Mesendoderm (in vitro differentiated cells): ENCODE measurements around the gene PLS3.
A peak's percentile ranks its signal among the peaks of the same experiment; 100 is the strongest.

Experiments used
- DNase-seq: peaks from one replicate; pipeline ENCODE4 v3.0.0; 2013
- H2AK5ac ChIP-seq: 2 replicates; pipeline ENCODE4 v1.6.1; 2013; ENCODE audit warnings: low read length, inconsistent platforms
- H2BK120ac ChIP-seq: 2 replicates; pipeline ENCODE4 v1.6.1; 2013; ENCODE audit warnings: low read depth, mild to moderate bottlenecking, low read length, moderate library complexity, mixed read lengths
- H2BK15ac ChIP-seq: replicated peaks from 2 replicates; pipeline ENCODE4 v1.6.1; 2013; ENCODE audit warnings: low read depth, mild to moderate bottlenecking, moderate library complexity
- H2BK5ac ChIP-seq: 2 replicates; pipeline ENCODE4 v1.6.1; 2013; ENCODE audit warnings: low read length, inconsistent platforms
- H3K18ac ChIP-seq: 2 replicates; pipeline ENCODE4 v1.6.1; 2013; ENCODE audit warnings: mild to moderate bottlenecking, low read length, mixed read lengths
- H3K23ac ChIP-seq: one replicate; pipeline ENCODE4 v1.6.1; 2013; ENCODE audit warnings: low read length
- H3K27ac ChIP-seq: 2 replicates; pipeline ENCODE4 v1.5.1; 2013; ENCODE audit warnings: low read depth, mild to moderate bottlenecking, inconsistent platforms, low read length, moderate library complexity
- H3K27me3 ChIP-seq: 2 replicates; pipeline ENCODE4 v1.6.1; 2013; ENCODE audit warnings: low read length, control low read depth, mild to moderate bottlenecking, inconsistent platforms; ENCODE audit not compliant: insufficient read depth, poor library complexity
- H3K36me3 ChIP-seq: 2 replicates; pipeline ENCODE4 v1.6.1; 2013; ENCODE audit warnings: low read length, inconsistent platforms; ENCODE audit not compliant: control insufficient read depth, insufficient read depth
- H3K4ac ChIP-seq: one replicate; pipeline ENCODE4 v1.6.1; 2013; ENCODE audit warnings: low read depth, mild to moderate bottlenecking, low read length, moderate library complexity
- H3K4me1 ChIP-seq: 2 replicates; pipeline ENCODE4 v1.6.1; 2013; ENCODE audit warnings: low read depth, low read length, inconsistent platforms; ENCODE audit not compliant: control insufficient read depth
- H3K4me2 ChIP-seq: 2 replicates; pipeline ENCODE4 v1.6.1; 2013; ENCODE audit warnings: low read length
- H3K4me3 ChIP-seq: 2 replicates; pipeline ENCODE4 v1.5.1; 2013; ENCODE audit warnings: mild to moderate bottlenecking, low read length
- H3K56ac ChIP-seq: one replicate; pipeline ENCODE4 v1.6.1; 2013; ENCODE audit warnings: low read length
- H3K79me1 ChIP-seq: 2 replicates; pipeline ENCODE4 v1.6.1; 2013; ENCODE audit warnings: low read length, inconsistent platforms
- H3K79me2 ChIP-seq: 2 replicates; pipeline ENCODE4 v1.6.1; 2013; ENCODE audit warnings: mild to moderate bottlenecking, low read length; ENCODE audit not compliant: control insufficient read depth, insufficient read depth
- H3K9ac ChIP-seq: 2 replicates; pipeline ENCODE4 v1.6.1; 2013; ENCODE audit warnings: low read length, inconsistent platforms
- H4K5ac ChIP-seq: one replicate; pipeline ENCODE4 v1.6.1; 2013; ENCODE audit warnings: low read length
- H4K8ac ChIP-seq: one replicate; pipeline ENCODE4 v1.6.1; 2013; ENCODE audit warnings: low read depth, mild to moderate bottlenecking, control low read depth, low read length, moderate library complexity
- WGBS: extraction: QIAGEN DNeasy Blood & Tissue Kit; methylation state at CpG from one replicate; pipeline ENCODE4 v1.1.7; 2013; ENCODE audit warnings: low lambda C conversion rate, missing lambda C conversion rate; ENCODE audit not compliant: insufficient coverage; ENCODE audit errors: extremely low coverage; 5-methylcytosine and 5-hydroxymethylcytosine counted together

PLS3 gene

DNA sequence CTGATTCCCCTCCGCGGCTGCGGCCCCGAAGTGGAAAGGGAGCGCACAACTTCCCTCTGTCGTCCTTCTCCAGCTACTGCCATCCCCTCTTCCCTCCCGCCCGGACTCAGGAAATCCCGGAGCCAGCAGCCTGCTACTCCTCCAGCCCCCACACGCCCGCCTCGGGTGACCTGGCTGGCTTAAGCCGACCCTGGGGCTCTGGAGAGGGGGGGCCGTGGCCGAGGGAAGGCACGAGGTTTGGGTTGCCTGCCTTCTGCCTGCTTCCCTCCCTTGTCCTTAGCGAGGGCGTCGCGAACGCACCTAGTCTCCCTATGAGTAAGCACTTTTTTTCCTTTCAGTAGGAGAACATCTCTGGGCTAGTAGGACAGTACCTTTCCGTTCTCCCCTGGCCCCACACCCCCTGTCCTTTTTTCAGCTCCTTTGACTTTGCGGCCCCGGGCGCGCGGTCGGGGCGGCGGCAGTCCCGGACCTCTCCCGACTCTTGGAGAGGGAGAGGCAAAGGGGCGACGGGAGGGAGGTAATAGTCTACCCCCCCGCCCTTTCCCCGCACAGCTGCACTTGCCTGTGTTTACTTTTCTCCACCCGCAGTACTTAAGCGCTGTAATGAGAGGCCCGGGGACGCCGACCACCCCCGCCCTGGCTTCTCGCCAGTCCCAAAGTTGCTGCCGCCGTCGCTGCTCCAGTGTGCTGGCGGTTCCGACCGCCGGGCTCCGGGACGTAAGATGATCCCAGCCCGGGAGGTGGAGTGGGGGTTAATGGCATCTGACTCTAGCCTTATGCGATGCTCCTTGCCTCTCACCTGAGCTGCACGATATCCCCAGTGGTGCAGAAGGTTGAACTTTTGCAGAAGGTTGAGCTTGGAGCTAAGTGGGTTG lies 868 bp downstream of the PLS3 start:
- H4K5ac ChIP-seq = no peak overlapping the region
- no peaks in the 10 kb centered on the region for H3K4me1 ChIP-seq
- no peaks in the 10 kb centered on the region for H3K36me3 ChIP-seq
- H3K79me2 ChIP-seq = peaks cover 20% of the 10 kb centered on the region
- no CpG with 5 or more reads among the region's 55 CpGs for WGBS
- H3K27ac ChIP-seq = peak overlapping the region; percentile 90
- H3K4ac ChIP-seq = peak overlapping the region; percentile 73
- no peak overlapping the region for H2AK5ac ChIP-seq
- DNase-seq = peak; percentile 69
- peak overlapping the region; percentile 62 for H3K4me2 ChIP-seq
- no peak overlapping the region for H2BK120ac ChIP-seq
- H3K56ac ChIP-seq = peak overlapping the region; percentile 81
- H3K4me3 ChIP-seq = peak overlapping the region; percentile 85
- no peak overlapping the region for H2BK15ac ChIP-seq
- no peaks in the 10 kb centered on the region for H3K79me1 ChIP-seq
- no peak overlapping the region for H2BK5ac ChIP-seq
- no peaks in the 10 kb centered on the region for H3K27me3 ChIP-seq
- H3K18ac ChIP-seq = peak overlapping the region; percentile 72
- no peak overlapping the region for H3K23ac ChIP-seq
- no peak overlapping the region for H4K8ac ChIP-seq
- H3K9ac ChIP-seq = peak overlapping the region; percentile 77

DNA sequence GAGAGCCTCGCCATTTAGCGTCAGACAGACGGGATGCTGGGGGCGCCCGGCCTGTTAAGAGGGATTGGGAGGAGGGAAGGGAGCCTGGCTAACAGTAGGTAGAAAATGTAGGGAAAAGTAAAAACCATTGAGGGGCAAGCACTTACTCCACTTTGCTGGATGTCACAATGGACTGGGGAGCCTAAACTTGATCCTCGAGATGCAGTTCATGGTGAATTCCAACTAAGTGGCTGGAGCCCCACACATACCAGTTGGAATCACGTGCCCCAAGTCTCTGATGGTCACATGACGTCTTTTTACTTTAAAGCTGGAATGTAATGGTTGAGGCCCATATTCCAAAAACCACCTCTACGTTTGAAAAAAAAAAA lies 1.5 kb downstream of the PLS3 start:
- Histone ChIP-seq H2BK120ac (no peak overlapping the region), H3K4ac (no peak overlapping the region), H3K4me1 (no peaks in the 10 kb centered on the region), H3K79me1 (no peaks in the 10 kb centered on the region), H3K4me2 (peak overlapping the region; percentile 62), H3K23ac (no peak overlapping the region), H4K8ac (no peak overlapping the region), H3K18ac (no peak overlapping the region), H2BK15ac (no peak overlapping the region), H3K56ac (peak overlapping the region; percentile 81), H2BK5ac (no peak overlapping the region), H3K27ac (no peak overlapping the region), H3K9ac (peak overlapping the region; percentile 77), H2AK5ac (no peak overlapping the region), H3K36me3 (no peaks in the 10 kb centered on the region), H3K79me2 (peaks cover 26% of the 10 kb centered on the region), H3K27me3 (no peaks in the 10 kb centered on the region), H3K4me3 (peak overlapping the region; percentile 85), H4K5ac (no peak overlapping the region)
- peak; percentile 59 for DNase-seq
- WGBS = no CpG with 5 or more reads among the region's 9 CpGs

GRCh38 chrX:115563633-115564162 lies 2.7 kb downstream of the PLS3 start:
- Histone ChIP-seq H3K79me1 (no peaks in the 10 kb centered on the region), H3K4me1 (no peaks in the 10 kb centered on the region), H3K79me2 (peaks cover 27% of the 10 kb centered on the region), H3K56ac (no peak overlapping the region), H3K9ac (no peak overlapping the region), H3K4me2 (no peak overlapping the region), H2BK15ac (no peak overlapping the region), H3K23ac (no peak overlapping the region), H4K8ac (no peak overlapping the region), H2AK5ac (no peak overlapping the region), H3K18ac (no peak overlapping the region), H3K27me3 (no peaks in the 10 kb centered on the region), H2BK120ac (no peak overlapping the region), H3K27ac (no peak overlapping the region), H3K4ac (no peak overlapping the region), H3K36me3 (no peaks in the 10 kb centered on the region), H4K5ac (no peak overlapping the region), H3K4me3 (no peak overlapping the region), H2BK5ac (no peak overlapping the region)
- DNase-seq = no peak
- no CpG with 5 or more reads among the region's 4 CpGs for whole genome bisulfite sequencing

DNA sequence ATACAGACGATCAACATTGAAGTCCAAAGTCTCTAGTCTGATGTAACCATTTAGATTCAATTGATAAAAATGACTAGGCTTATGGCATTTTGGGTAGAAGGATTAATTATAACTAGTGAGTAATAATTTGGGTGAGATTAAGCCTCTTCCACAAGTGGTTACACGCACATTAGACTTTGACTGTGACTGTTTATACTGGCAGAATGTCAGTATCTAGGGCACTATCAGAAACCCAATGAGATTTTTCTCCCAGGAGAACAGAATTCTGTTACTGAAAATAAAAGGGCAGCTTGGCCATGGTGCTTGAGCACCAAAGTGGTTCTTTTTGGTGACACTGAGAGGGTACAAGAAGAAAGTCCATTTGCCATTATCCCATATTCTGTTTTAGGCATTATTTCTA lies 3.3 kb downstream of the PLS3 start:
- H3K79me1 ChIP-seq = no peaks in the 10 kb centered on the region
- H2BK15ac ChIP-seq = no peak overlapping the region
- H3K18ac ChIP-seq = no peak overlapping the region
- no peak overlapping the region for H3K4me2 ChIP-seq
- no peak overlapping the region for H2AK5ac ChIP-seq
- H3K79me2 ChIP-seq = peaks cover 27% of the 10 kb centered on the region
- no peaks in the 10 kb centered on the region for H3K36me3 ChIP-seq
- H3K56ac ChIP-seq = no peak overlapping the region
- H3K23ac ChIP-seq = no peak overlapping the region
- H3K27me3 ChIP-seq = no peaks in the 10 kb centered on the region
- no peak for DNase-seq
- H4K8ac ChIP-seq = no peak overlapping the region
- no peak overlapping the region for H2BK120ac ChIP-seq
- no peak overlapping the region for H3K9ac ChIP-seq
- no peak overlapping the region for H3K27ac ChIP-seq
- no peak overlapping the region for H3K4ac ChIP-seq
- H3K4me1 ChIP-seq = no peaks in the 10 kb centered on the region
- no peak overlapping the region for H3K4me3 ChIP-seq
- WGBS = no CpG with 5 or more reads among the region's 2 CpGs
- H4K5ac ChIP-seq = no peak overlapping the region
- no peak overlapping the region for H2BK5ac ChIP-seq

DNA sequence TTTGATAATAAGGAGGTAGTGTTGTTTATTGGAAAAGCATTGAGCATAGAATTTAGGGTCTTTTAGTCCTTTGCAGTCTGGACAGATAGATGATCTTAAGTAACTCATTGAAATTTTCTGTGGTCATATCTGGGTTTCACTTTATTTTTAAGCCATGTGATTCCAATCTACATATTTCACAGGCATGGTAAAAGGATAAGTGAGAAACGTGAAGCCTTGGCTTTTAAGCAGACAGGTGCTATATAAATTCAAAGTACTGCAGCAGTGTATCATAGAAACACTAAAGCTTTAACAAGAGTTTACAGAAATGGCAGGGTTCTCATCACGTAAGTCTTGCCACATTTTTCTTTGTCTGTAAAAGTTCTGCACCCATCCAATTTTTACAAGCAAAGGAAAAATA lies 4.9 kb downstream of the PLS3 start:
- no peak overlapping the region for H3K4ac ChIP-seq
- no peak overlapping the region for H4K8ac ChIP-seq
- no peaks in the 10 kb centered on the region for H3K79me1 ChIP-seq
- no peak overlapping the region for H3K27ac ChIP-seq
- no peaks in the 10 kb centered on the region for H3K4me1 ChIP-seq
- H3K79me2 ChIP-seq = peaks cover 30% of the 10 kb centered on the region
- no peak overlapping the region for H3K9ac ChIP-seq
- no peaks in the 10 kb centered on the region for H3K27me3 ChIP-seq
- H3K18ac ChIP-seq = no peak overlapping the region
- H2BK15ac ChIP-seq = no peak overlapping the region
- H3K4me2 ChIP-seq = no peak overlapping the region
- H2BK5ac ChIP-seq = no peak overlapping the region
- H2AK5ac ChIP-seq = no peak overlapping the region
- no peak overlapping the region for H2BK120ac ChIP-seq
- H4K5ac ChIP-seq = no peak overlapping the region
- no CpG with 5 or more reads among the region's 2 CpGs for WGBS
- DNase-seq = no peak
- H3K23ac ChIP-seq = no peak overlapping the region
- no peaks in the 10 kb centered on the region for H3K36me3 ChIP-seq
- no peak overlapping the region for H3K4me3 ChIP-seq
- H3K56ac ChIP-seq = no peak overlapping the region

GRCh38 chrX:115571712-115572111 lies 10.7 kb downstream of the PLS3 start:
- H2BK5ac ChIP-seq = no peak overlapping the region
- no peak overlapping the region for H4K5ac ChIP-seq
- no peaks in the 10 kb centered on the region for H3K79me1 ChIP-seq
- no peaks in the 10 kb centered on the region for H3K4me1 ChIP-seq
- peaks cover 10% of the 10 kb centered on the region for H3K79me2 ChIP-seq
- no peak overlapping the region for H3K23ac ChIP-seq
- H3K18ac ChIP-seq = no peak overlapping the region
- no peak overlapping the region for H2AK5ac ChIP-seq
- no peak overlapping the region for H2BK15ac ChIP-seq
- H3K56ac ChIP-seq = no peak overlapping the region
- no peak overlapping the region for H3K4me2 ChIP-seq
- H3K4ac ChIP-seq = no peak overlapping the region
- H3K4me3 ChIP-seq = no peak overlapping the region
- DNase-seq = no peak
- H4K8ac ChIP-seq = no peak overlapping the region
- H3K27ac ChIP-seq = no peak overlapping the region
- no peak overlapping the region for H2BK120ac ChIP-seq
- H3K27me3 ChIP-seq = no peaks in the 10 kb centered on the region
- no peak overlapping the region for H3K9ac ChIP-seq
- no peaks in the 10 kb centered on the region for H3K36me3 ChIP-seq
